HEK293 (cell line): ENCODE data around the gene NLGN1.

Experiments
- CTCF ChIA-PET: fragments of 350-600 bp; formaldehyde crosslinking; extraction: SDS; loops from one replicate; lab custom pipeline; 2021; ENCODE audit warnings: antibody characterized with exemption; lab: Yijun Ruan, JAX
- POLR2A ChIA-PET: fragments of 300-600 bp; formaldehyde crosslinking; extraction: SDS; loops from one replicate; lab custom pipeline; 2020; ENCODE audit warnings: antibody characterized with exemption, inconsistent platforms; lab: Yijun Ruan, JAX
- H3K27ac ChIP-seq: fragments of 200-500 bp; sonication (Bioruptor generic); 2 replicates; pipeline ENCODE4 v1.5.1; 2014; ENCODE audit warnings: low read depth, low read length, control low read depth, inconsistent platforms; ENCODE audit errors: extremely low read depth
- H3K36me3 ChIP-seq, 2 experiments: fragments of 200-500 bp in 1 of 2; sonication (Bioruptor generic) in 1 of 2; 1 replicate in 1 of 2; 2 replicates in 1 of 2; pipeline ENCODE4 v1.5.1; 2014 to 2017; ENCODE audit warnings: inconsistent platforms in 2 of 2, low read length in 2 of 2; ENCODE audit not compliant: control insufficient read depth in 2 of 2, insufficient read depth in 1 of 2
- H3K4me1 ChIP-seq: fragments of 200-500 bp; sonication (Bioruptor generic); 2 replicates; pipeline ENCODE4 v1.5.1; 2014; ENCODE audit warnings: mild to moderate bottlenecking, low read length, inconsistent platforms; ENCODE audit not compliant: control insufficient read depth, insufficient read depth
- H3K4me3 ChIP-seq: 2 replicates; pipeline ENCODE4 v1.5.1; 2011; ENCODE audit warnings: low read depth, mild to moderate bottlenecking, control low read depth, low read length, moderate library complexity
- H3K9me3 ChIP-seq: fragments of 200-500 bp; sonication (Bioruptor generic); 2 replicates; pipeline ENCODE4 v1.5.1; 2014; ENCODE audit warnings: low read depth, low read length, inconsistent platforms; ENCODE audit not compliant: control insufficient read depth, insufficient read depth
- AEBP2 ChIP-seq: fragments of 450-650 bp; formaldehyde crosslinking; IDR thresholded peaks from 2 replicates; pipeline ENCODE4 v1.5.1; 2016; ENCODE audit warnings: missing biosample characterization, missing genetic modification characterization, borderline replicate concordance
- ELK4 ChIP-seq: IDR thresholded peaks from 2 replicates; pipeline ENCODE4 v1.6.1; 2011; ENCODE audit warnings: mild to moderate bottlenecking, low read depth, low read length, borderline replicate concordance
- INSM2 ChIP-seq: fragments of 450-650 bp; formaldehyde crosslinking; IDR thresholded peaks from 2 replicates; pipeline ENCODE4 v1.5.1; 2016; ENCODE audit warnings: missing biosample characterization, missing genetic modification characterization
- MYNN ChIP-seq: fragments of 450-650 bp; formaldehyde crosslinking; IDR thresholded peaks from 2 replicates; pipeline ENCODE4 v1.5.1; 2016; ENCODE audit warnings: missing biosample characterization, missing genetic modification characterization, borderline replicate concordance
- PATZ1 ChIP-seq: fragments of 450-650 bp; formaldehyde crosslinking; IDR thresholded peaks from 2 replicates; pipeline ENCODE4 v1.5.1; 2016; ENCODE audit warnings: missing biosample characterization, missing genetic modification characterization
- YY2 ChIP-seq: fragments of 450-650 bp; formaldehyde crosslinking; IDR thresholded peaks from 2 replicates; pipeline ENCODE4 v1.5.1; 2016; ENCODE audit warnings: missing biosample characterization, missing genetic modification characterization
- ZFP37 ChIP-seq: fragments of 450-650 bp; formaldehyde crosslinking; IDR thresholded peaks from 2 replicates; pipeline ENCODE4 v1.5.1; 2016; ENCODE audit warnings: missing biosample characterization, missing genetic modification characterization
- ZNF221 ChIP-seq: fragments of 450-650 bp; formaldehyde crosslinking; IDR thresholded peaks from 2 replicates; pipeline ENCODE4 v1.5.1; 2017; ENCODE audit warnings: missing biosample characterization, missing genetic modification characterization, borderline replicate concordance
- ZNF311 ChIP-seq: fragments of 450-650 bp; formaldehyde crosslinking; IDR thresholded peaks from 2 replicates; pipeline ENCODE4 v1.5.1; 2017; ENCODE audit warnings: missing biosample characterization, missing genetic modification characterization, borderline replicate concordance
- ZNF324 ChIP-seq: fragments of 450-650 bp; formaldehyde crosslinking; IDR thresholded peaks from 2 replicates; pipeline ENCODE4 v1.5.1; 2016; ENCODE audit warnings: missing biosample characterization, missing genetic modification characterization
- ZNF350 ChIP-seq: fragments of 450-650 bp; formaldehyde crosslinking; IDR thresholded peaks from 2 replicates; pipeline ENCODE4 v1.5.0; 2017; ENCODE audit warnings: missing biosample characterization, mild to moderate bottlenecking, missing genetic modification characterization
- ZNF354C ChIP-seq: fragments of 450-650 bp; formaldehyde crosslinking; IDR thresholded peaks from 2 replicates; pipeline ENCODE4 v1.5.1; 2016; ENCODE audit warnings: missing biosample characterization, missing genetic modification characterization, low read depth, borderline replicate concordance
- ZNF548 ChIP-seq: fragments of 450-650 bp; formaldehyde crosslinking; IDR thresholded peaks from 2 replicates; pipeline ENCODE4 v1.5.1; 2016; ENCODE audit warnings: missing biosample characterization, missing genetic modification characterization
- ZNF768 ChIP-seq: fragments of 450-650 bp; formaldehyde crosslinking; IDR thresholded peaks from 2 replicates; pipeline ENCODE4 v1.5.1; 2018; ENCODE audit warnings: missing biosample characterization, mild to moderate bottlenecking, missing genetic modification characterization
- ZSCAN23 ChIP-seq: fragments of 450-650 bp; formaldehyde crosslinking; IDR thresholded peaks from 2 replicates; pipeline ENCODE4 v1.5.1; 2016; ENCODE audit warnings: missing biosample characterization, missing genetic modification characterization
- TF ChIP-seq, protein P1 (sequence below): fragments of 450-650 bp; formaldehyde crosslinking; IDR thresholded peaks from 2 replicates; pipeline ENCODE4 v1.5.1; 2016; ENCODE audit warnings: missing biosample characterization, missing genetic modification characterization, borderline replicate concordance

The NLGN1 gene

GRCh38 chr3:174162550-174162949, 765.0 kb downstream of the NLGN1 start (continued):
- no peak for TF ChIP-seq INSM2 (tag by site-specific recombination)
- TF ChIP-seq, protein P1, sequence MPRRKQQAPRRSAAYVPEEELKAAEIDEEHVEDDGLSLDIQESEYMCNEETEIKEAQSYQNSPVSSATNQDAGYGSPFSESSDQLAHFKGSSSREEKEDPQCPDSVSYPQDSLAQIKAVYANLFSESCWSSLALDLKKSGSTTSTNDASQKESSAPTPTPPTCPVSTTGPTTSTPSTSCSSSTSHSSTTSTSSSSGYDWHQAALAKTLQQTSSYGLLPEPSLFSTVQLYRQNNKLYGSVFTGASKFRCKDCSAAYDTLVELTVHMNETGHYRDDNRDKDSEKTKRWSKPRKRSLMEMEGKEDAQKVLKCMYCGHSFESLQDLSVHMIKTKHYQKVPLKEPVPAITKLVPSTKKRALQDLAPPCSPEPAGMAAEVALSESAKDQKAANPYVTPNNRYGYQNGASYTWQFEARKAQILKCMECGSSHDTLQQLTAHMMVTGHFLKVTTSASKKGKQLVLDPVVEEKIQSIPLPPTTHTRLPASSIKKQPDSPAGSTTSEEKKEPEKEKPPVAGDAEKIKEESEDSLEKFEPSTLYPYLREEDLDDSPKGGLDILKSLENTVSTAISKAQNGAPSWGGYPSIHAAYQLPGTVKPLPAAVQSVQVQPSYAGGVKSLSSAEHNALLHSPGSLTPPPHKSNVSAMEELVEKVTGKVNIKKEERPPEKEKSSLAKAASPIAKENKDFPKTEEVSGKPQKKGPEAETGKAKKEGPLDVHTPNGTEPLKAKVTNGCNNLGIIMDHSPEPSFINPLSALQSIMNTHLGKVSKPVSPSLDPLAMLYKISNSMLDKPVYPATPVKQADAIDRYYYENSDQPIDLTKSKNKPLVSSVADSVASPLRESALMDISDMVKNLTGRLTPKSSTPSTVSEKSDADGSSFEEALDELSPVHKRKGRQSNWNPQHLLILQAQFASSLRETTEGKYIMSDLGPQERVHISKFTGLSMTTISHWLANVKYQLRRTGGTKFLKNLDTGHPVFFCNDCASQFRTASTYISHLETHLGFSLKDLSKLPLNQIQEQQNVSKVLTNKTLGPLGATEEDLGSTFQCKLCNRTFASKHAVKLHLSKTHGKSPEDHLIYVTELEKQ: no peak
- TF ChIP-seq ZSCAN23 (tag by site-specific recombination): no peak
- no peak for TF ChIP-seq YY2 (tag by site-specific recombination)
- TF ChIP-seq ZNF768: no peak
- no peak for TF ChIP-seq ZNF311
- TF ChIP-seq ZNF354C (tag by site-specific recombination): no peak
- no peak for TF ChIP-seq ZFP37
- TF ChIP-seq AEBP2: no peak
- TF ChIP-seq, all 188 proteins: peak for 0

DNA sequence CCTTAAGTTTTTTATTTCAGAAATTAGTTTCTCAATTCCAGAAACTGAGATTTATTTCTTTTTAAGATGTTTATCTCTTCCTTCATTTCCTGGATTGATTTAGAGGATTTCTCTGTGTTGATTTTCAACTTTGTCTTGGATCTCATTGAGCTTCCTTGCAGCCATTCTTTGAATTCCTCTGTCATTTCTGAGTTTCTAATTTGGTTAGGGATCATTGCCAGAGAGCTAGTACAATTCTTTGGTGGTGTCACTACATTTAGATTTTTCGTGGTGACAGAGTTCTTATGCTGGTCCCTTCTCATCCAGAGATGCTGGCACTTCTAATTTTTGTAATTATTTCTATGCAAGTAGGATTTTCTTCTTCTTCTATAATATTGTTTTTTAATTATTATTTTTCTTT, 770.5 kb downstream of the NLGN1 start:
- Histone ChIP-seq H3K4me3 (no peak overlapping the region), H3K27ac (no peak overlapping the region), H3K4me1 (no peaks in the 10 kb centered on the region), H3K9me3 (no peaks in the 10 kb centered on the region), H3K36me3 (no peaks in the 10 kb centered on the region)
- POLR2A ChIA-PET: no interaction called here
- CTCF ChIA-PET: interaction anchor here (0.6 kb wide), 1 partner anchor 531 kb away, joined by 5 read pairs; no protein-coding TSS in a partner anchor
- no peak for TF ChIP-seq ZNF548 (tag by site-specific recombination)
- TF ChIP-seq ZNF324 (tag by site-specific recombination): no peak
- no peak for TF ChIP-seq PATZ1 (tag by site-specific recombination)
- no peak for TF ChIP-seq AEBP2
- no peak for TF ChIP-seq ZNF350 (tag by site-specific recombination)
- TF ChIP-seq MYNN: no peak
- no peak for TF ChIP-seq ZNF221 (tag by site-specific recombination)
- TF ChIP-seq ELK4: no peak
